Peyer's patch (tissue), 4 donors: ENCODE data around the gene SH3TC1.

ENCODE experiments used
- POLR2A ChIP-seq, 2 donors: fragments of 450-650 bp; IDR thresholded peaks; one replicate each; pipeline ENCODE4 v1.5.1; 2017; ENCODE audit warnings: antibody characterized with exemption in 2 of 2, mild to moderate bottlenecking in 2 of 2, moderate library complexity in 2 of 2
- TF ChIP-seq, protein P1 (sequence below), 6 experiments: fragments of 450-650 bp in 4 of 6; fragments of 200-600 bp in 2 of 6; sonication (generic) in 1 of 6; IDR thresholded peaks; one replicate each; pipeline ENCODE4 v1.5.1; 2017 to 2019; ENCODE audit warnings: antibody characterized with exemption in 6 of 6, mild to moderate bottlenecking in 3 of 6, moderate library complexity in 1 of 6

- TF ChIP-seq, protein P1, sequence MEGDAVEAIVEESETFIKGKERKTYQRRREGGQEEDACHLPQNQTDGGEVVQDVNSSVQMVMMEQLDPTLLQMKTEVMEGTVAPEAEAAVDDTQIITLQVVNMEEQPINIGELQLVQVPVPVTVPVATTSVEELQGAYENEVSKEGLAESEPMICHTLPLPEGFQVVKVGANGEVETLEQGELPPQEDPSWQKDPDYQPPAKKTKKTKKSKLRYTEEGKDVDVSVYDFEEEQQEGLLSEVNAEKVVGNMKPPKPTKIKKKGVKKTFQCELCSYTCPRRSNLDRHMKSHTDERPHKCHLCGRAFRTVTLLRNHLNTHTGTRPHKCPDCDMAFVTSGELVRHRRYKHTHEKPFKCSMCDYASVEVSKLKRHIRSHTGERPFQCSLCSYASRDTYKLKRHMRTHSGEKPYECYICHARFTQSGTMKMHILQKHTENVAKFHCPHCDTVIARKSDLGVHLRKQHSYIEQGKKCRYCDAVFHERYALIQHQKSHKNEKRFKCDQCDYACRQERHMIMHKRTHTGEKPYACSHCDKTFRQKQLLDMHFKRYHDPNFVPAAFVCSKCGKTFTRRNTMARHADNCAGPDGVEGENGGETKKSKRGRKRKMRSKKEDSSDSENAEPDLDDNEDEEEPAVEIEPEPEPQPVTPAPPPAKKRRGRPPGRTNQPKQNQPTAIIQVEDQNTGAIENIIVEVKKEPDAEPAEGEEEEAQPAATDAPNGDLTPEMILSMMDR (IDR thresholded peaks at IDR 0.05): no peak
- no peak for TF ChIP-seq POLR2A (IDR thresholded peaks at IDR 0.05)
These were observed 18.0 kb upstream of the SH3TC1 start for GRCh38 chr4:8181119-8181518.
